Activated CD8-positive, alpha-beta memory T cell treated with anti-CD3 and anti-CD28 coated beads, Interleukin-2, amount 50 U/mL, for 24 hours (primary cell): ENCODE data around the gene SLBP.
"Not testable (repeated sequence)": the region's sequence is repeated elsewhere in the genome, so short reads cannot be mapped to it uniquely, and the experiment has no call there.

Experiments
- DNase-seq: peaks from one replicate; pipeline ENCODE4 v3.0.0-alpha.2; 2020; ENCODE audit errors: extremely low read depth

The SLBP gene

DNA sequence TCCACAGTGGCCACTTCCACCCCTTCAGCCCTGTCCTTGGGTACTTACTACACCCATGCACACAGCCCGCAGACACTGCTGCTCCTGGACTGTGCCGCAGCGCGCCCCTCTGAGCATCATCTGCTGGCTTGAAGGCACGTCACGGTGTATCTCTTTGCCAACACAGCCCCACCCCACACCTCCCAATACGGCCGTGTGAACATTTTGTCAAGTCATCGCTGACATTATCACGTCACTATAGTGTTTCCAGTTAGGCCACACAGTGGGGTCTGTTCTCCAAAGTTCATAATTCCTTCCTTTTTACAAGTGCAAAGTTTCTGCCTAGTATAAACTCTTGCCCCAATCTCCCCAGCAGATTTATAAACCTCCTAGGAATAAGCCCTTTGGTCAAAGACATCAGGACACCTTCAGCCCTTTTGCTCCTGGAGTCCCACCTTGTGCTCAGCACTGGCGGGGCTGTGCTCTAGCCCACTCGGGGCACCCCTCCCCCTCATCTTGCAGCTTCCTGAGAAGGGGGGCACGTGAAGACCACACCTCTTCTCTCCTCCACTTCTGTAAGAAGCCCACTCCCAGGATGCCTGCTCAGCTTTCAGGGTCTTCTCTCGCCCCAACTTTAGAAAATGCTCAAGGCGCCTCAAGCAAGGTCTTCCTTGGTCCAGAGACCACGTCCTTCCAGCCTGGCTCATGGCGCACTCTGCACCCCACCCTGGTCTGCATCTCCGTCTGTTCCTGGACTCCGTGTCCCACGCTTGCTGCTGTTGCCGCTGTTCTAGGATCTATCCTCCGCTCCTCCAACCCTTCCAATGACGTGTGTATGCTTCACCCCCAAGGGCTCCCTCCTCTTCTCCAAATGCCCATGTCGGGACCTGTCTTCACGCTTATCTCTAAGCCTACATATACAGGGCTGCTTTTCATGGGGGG lies 35.3 kb downstream of the SLBP start:
- no peak for DNase-seq

DNA sequence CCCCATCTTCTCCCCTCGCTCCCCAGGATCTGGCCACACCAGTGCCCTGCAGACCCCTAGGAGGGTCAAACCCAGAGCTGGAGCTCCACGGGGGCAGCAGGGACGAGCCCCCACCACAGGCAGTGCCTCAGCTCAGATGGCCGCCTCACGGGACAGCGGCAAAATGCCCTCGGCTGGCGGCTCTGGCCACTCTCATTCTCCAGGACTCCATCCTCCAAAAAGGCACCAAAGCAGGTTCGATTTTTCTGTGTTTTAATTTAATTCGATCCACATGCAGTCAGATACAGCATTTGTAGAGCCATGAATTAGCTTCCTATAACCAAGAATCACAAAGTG lies 36.3 kb downstream of the SLBP start:
- DNase-seq: no peak

DNA sequence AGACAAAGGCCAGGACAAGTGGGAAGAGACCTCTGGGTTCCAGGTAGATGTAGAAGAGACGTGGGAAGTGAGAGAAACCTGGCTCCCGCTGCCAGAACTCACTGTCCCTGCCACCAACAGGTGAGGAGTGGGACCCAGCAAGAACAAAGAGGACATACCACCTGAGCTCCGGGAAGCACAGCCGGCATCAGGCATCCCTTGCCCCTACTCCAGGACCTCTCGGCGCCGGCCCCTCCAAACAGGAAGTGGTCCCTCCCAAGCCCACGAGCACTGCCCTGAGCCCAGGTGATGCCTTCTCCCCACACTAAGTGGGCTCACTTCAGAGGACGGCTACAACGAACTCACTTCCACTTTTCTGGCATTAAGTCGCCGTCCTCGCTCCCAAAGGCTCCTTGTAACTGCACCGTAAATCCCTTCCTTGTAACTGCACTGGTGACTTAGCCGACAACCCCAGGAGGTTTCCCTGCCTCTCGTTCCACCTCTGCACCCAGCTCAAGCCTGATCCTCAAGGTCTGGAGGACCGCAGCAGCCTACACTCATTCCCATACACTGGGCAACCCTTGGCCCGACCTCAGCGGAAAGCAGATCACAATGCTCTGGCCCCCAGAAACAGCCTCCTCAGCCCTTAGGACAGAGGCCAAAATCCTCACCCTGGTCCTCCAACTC lies 36.9 kb downstream of the SLBP start:
- DNase-seq: no peak

DNA sequence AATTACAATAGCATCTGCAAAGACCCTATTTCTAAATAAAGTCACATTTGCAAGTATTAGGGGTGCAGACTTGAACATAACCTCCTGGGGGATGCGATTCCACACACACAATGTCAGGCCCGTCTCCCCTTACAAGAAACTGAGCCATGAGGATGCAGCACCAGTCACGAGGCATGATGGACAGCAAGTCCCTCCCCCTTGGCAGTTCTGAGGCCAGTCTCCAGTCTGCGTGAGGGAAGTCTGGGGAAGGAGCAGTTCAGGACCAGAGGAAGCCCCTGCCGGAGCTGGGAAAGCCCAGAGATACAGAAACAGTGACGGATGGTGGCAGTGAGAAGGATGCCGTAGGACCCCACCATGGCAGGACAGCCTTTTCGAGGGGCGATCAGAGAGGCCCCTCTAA lies 37.4 kb downstream of the SLBP start:
- no peak for DNase-seq

DNA sequence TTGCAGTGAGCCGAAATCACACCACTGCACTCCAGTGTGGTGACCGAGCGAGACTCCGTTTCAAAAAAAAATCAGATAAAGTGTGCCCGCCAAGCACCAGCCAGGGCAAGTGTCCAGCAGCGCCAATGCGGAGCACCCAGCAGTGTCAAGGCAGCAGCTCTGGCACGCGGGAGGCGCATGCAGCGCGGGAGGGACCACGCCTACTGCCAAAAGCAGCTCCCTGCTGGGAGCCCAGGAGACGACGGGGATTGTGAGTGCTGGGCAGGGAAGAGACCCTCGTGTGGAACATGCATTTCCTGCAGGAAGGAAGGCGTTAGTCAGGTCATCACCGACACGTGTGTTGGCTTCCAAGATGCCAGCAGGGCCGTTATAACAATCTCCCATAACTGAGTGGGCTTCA lies 38.4 kb downstream of the SLBP start:
- no peak for DNase-seq

DNA sequence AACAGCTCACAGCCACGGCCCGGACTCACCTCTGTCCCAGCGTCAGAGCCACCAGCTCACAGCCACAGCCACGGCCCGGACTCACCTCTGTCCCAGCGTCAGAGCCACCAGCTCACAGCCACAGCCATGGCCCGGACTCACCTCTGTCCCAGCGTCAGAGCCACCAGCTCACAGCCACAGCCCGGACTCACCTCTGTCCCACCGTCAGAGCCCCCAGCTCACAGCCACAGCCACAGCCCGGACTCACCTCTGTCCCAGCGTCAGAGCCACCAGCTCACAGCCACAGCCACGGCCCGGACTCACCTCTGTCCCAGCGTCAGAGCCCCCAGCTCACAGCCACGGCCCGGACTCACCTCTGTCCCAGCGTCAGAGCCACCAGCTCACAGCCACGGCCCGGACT lies 41.1 kb downstream of the SLBP start:
- not testable (repeated sequence) for DNase-seq

DNA sequence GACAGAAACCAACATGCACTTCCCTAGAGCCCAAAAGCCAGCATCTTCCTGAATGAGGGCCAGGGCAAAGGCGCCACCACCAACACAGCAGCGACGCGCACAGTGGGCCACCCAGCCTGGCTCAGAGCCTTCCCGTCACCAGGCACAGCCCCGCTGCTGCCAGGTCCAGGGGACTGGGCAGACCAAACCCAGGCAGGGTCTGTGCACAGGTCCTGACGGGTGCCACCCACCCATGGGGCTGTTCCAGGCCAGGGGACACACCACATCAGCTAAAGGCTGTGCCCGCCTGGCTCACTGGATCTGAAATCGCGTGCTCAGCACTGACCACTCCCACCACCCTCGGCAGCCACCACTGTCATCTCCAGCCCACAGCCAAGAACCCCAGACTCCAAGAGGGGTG lies 41.8 kb downstream of the SLBP start:
- DNase-seq: no peak

DNA sequence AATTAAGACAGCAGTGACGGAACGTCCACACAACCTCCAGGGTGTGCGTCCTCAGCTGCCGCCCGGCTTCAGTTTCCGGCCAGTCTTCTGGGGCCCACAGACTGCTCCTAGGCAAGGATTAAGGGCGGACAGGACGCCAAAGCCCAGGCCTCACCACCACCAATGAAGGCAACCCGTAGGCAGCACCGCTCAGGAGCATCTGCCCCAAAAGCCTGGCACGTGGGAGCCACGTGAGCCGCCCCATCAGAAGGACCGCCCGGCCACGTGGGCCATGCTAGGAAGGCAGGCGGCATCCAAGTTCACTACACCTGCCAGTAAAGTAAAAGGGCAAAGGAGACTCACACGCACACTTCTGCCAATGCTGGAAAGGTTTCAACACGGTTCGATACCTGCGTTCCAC lies 42.3 kb downstream of the SLBP start:
- DNase-seq: no peak

DNA sequence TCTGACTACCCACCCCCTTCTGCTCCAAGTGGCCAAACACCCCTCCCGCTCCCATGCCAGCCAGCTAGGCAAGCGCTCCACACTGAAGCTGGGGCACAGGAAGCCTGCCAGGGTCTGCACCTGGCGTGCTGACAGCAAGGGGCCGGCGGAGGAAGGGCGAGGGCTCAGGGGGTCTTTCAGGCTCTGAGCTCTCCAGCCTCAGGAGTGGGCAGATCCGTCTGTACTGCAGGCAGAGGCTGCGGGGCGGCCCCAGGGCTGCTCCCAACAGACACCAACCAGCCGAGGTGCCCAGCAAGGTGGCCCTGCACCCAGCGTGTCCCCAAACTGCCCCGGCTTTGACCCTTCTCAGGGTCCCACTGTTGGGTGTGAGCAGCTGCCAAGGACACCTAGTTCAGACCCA lies 42.8 kb downstream of the SLBP start:
- no peak for DNase-seq

DNA sequence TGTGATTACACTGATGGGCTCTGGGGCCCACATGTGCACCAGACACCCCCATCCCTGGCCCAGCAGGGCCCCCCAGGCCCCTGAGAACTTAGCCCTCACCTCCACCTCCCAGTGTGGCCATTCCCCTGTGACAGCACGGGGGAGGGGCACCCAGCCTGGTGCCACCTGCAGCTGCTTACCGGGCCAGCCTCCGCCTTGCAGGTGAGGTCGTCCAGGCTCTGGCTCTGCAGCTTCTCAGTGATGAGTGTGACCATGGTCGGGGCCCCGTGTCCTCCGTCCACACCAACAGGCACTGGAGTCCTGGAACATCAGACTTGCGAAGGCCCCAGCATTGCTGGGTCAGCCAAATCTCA lies 43.7 kb downstream of the SLBP start:
- DNase-seq: no peak

DNA sequence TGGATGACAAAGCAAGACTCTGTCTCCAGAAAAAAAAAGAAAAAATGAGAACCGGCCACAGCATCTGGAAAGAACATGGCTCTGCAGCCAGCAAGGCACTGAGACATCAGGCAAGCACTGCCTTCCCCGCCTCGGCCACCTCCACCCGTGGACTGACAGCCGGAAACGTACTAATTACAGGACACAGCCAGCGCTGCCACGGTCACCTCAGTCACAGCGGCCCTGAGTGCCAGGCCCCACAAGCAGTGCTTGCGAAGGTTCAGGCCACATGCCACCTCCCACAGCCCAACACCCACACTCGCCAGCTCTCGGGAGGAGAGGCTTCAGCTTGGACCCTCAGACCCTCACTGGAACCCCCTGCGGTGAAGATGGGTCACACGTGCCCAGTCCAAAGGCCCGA lies 44.8 kb downstream of the SLBP start:
- DNase-seq: no peak

DNA sequence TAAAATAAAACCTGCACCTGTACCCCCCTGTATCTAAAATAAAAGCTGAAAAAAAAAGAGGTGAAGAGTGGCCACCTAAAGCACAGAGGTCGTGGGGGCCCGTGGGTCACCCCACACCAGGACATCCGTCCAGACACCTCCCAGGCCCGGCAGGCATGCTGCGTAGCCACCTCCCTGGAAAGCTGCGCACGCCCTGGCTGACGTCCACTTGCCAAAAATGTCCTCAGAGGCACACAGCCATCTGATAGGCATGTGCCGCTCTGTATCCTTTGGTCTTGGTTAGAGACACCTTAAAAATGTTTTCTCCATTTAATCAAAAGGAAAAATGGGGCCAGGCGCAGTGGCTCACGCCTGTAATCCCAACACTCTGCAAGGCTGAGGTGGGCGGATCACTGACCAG lies 45.7 kb downstream of the SLBP start:
- no peak for DNase-seq

DNA sequence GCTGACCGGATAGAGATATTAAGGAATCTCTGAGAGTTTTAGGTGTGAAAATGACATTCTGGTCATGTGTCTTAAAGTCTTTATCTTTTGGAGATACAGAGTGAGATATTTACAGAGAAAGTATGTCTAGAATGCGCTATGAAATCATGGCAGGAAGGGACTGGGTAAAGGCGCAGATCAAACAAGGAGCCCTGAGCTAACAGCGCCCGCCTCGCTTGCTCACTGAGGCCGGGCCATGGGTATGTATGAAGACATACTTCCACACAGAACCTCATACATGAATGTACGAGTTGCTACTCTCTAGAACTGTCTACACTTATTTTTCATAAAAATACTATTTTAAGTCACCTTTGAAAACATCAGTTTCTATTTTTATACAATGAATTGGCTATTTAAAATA lies 48.0 kb downstream of the SLBP start:
- DNase-seq: no peak

DNA sequence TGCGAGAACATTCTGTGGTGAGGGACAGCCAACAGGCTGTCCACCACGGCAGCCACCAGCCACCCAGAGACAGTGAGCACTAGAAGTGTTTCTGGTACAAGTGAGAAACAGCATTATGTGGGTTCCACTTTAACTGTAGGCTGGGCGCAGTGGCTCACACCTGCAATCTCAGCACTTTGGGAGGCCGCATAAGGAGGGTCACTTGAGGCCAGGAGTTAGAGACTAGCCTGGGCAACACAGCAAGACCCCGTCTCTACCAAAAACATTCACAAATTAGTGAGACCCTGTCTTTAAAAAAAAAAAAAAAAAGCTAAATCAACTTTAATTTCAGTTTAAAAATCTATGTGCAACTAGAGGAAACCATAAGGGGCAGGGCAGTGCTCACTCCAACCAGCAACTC lies 48.6 kb downstream of the SLBP start:
- no peak for DNase-seq

DNA sequence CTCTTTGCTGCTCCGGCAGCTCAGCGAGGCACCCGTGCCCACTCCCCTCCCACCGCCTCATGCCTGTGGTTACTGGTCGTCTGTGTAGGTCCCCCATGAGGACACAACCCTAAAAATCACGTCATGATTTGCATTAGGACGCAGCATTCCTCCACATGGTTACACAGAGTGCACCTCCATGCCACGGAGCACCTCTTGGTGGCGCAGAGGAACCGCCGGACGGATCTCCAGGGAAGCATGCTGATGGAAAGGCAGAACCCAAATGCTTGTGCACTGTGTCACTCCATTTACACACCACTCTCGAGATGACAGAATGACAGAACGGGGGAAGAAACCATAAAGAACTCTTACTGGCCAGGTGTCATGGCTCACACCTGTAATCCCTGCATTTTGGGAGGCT lies 50.4 kb downstream of the SLBP start:
- no peak for DNase-seq

DNA sequence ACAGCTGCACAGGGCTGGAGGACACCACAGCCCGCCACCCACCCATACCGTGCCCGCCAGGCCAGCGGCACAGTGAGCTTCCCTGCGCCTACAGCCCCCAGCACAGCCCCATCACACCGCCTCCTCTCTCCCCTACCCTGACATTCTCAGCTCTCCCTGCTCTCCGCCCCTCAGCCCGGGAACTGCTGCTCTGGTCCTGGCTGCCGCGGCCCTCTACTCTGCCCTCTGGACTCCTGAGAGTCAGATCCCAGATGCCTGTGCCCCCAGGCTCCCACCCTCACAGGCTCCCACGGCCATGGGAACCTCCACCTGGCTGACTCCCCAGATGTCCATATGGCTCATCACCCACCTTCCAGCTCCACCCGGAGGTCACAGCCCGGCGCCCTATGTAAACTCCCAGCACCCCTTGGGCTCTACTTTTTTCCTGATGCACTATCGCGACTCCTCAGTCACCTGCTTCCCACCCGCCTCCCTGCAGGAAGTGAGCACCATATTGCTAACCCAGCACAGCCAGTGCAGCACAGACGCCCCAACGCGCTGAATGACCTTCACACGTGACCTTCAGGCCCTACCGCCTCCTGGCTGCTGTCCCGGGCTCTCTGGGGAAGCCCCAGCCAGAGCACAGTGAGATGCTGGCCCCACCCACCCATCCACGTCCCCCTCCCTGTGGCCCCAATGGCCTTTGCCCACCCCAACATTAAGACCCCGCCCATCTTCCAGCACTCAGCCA lies 51.0 kb downstream of the SLBP start:
- no peak for DNase-seq

DNA sequence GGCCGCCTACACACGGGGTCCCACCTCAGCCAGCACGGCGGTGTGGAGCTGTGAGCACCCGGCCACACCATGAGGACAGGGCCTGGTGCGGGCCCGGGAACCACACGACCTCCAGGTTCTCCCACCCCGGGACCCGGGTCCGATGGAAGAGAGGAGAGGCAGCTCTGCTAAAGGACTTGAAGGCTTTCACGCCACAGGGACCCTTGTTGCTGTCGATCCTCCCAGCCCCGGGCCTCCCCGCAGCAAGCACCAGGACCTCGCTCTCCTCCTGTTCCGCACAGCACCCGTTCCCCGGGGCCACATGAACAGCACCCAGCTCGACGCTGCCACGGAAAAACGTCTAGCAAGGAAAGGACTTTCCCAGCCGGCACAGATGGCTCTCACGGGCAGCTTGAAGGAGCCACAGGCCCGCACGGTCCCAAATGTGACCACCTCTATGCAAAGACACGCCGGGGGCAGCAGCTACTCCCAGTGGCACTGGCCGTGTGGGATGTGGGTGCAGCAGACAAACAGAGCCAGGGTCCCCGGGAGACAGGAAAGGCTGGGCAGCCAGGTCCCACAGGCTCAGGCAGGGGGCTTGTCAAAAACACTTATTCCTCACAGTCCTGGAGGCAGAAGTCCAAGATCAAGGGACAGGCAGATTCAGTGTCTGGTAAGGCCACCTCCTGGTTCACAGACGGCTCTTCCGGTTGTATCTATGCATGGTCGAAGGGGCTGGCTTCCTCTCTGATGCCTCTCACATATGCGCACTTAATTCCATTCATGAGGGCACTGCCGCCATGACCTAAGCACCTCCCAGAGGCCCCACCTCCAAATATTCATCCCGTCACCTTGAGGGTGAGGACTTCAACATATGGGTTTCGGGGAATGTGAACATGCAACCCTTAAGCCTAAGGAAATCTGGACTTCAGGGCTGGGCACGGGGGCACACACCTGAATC lies 52.7 kb downstream of the SLBP start:
- no peak for DNase-seq

DNA sequence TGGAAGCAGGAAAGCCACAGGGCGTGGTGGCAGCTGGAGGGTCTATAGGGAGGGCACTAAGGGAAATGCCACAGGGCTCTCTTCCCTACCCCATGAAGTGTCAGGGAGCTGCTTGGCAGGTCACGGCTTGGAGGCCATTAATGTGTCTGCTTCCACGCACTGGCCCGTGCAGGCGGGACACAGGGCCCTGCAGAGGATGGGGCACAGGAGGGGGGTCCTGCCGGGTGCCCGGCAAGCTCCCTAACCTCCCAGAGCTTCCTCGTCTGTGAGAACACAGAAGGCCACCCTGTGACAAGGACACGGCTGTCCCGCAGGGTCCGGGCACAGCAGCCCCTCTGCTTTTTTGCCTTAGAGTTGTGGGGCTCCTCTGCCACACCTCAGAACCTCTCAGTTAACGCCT lies 53.5 kb downstream of the SLBP start:
- DNase-seq: no peak

DNA sequence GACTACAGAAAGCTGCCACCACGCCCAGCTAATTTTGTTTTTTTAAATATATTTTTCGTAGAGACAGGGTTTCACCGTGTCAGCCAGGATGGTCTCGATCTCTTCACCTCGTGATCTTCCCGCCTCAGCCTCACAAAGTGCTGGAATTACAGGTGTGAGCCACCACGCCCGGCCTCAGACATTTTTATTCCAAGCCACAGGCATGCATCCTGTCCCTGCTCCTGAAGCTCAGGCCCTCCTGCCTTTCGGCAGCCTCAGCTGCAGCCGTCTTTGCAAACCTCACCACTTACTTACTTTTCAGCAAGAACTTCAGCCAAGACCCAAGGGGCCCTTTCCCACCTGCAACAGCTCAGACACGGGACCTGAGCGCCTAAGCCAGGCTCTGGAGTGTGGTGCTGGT lies 54.0 kb downstream of the SLBP start:
- DNase-seq: no peak

DNA sequence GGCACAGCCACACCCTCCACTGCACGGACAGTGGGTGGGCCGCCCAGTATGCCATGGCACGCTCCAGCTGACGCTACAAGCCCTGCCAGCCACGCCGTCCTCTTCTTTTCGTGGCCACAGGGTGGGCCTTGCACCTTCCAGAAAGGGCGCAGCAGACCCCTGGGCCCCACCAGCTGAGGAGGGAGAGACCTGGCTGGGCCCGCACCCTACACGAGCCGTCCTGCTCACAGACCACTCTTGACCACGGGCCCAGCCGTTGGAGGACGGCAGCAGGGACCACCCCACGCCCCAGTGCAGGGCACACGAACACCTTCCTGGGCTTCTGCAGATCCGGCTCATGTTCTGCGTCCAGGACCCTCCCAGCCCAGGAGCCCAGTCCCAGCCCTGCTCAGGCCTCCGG lies 55.1 kb downstream of the SLBP start:
- DNase-seq: no peak

DNA sequence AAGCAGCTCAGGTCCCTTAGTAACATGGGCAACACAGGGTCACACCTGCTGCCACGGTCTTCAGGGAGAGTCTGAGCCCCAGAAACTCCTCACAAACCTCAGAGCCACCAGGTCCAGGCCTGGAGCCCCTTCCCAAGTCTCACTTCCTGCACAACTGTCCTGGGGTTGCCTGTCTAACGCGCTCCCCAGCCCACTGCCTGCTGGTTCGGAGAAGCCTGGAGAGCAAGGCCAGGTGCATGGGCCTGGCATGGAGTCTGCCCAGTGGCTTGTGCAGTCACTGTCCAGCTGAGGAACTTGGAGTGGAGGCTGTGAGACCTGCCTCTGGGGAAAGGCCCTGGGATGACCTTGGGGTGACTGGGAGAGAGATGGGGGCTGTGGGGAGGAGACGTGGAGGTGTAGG lies 56.0 kb downstream of the SLBP start:
- no peak for DNase-seq

DNA sequence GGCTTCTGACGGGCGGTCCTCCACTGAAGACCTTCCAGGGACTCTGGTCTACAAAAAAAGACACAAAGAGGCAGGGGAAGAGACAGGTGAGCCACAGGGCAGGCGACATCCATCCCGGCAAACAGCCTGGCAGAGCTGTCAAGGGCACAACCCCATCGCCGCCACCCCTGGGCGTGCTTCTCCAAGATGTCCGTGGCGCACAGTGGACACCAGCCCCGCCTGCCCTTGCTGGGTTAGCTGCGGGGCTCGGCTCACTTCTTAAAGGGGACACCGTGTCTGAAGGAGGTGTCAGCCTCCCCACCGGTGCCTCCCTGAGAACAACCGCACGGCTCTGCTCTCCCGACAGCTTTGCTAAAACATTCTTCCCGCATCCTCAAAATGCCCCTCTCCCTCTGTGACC lies 56.4 kb downstream of the SLBP start:
- no peak for DNase-seq
